ENCODE data around the gene MYO1E.
"Not testable (repeated sequence)": the region's sequence is repeated elsewhere in the genome, so short reads cannot be mapped to it uniquely, and the experiment has no call there.

The MYO1E gene

DNA sequence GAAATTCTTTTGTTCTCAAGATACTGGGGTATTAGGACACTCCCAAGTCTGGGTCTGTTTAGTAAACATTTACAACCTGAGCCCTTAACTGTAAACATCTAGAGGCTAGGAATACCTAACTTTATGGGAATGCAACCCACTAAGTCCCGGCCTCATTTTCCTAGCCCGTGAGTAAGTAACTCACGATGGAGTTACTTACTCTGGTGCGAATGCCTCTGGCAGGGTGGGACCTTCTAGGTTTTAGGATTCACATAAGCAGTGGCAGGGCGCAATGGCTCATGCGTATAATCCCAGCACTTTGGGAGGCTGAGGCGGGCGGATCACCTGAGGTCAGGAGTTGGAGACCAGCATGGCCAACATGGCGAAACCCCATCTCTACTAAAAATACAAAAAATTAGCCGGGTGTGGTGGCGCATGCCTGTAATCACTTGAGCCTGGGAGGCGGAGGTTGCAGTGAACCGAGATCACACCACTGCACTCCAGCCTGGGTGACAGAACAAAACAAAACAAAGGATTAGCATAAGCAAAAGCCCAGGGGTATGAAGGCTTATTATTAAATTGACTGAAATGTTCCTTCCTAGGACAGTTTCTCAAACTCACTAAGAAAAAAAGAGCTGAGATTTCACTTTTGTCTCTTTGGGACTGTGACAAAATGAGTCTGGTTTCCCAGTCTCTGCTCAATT, 14.7 kb upstream of the MYO1E start:
- not testable (repeated sequence) for DNase-seq (ENCODE audit: low spot score)

DNA sequence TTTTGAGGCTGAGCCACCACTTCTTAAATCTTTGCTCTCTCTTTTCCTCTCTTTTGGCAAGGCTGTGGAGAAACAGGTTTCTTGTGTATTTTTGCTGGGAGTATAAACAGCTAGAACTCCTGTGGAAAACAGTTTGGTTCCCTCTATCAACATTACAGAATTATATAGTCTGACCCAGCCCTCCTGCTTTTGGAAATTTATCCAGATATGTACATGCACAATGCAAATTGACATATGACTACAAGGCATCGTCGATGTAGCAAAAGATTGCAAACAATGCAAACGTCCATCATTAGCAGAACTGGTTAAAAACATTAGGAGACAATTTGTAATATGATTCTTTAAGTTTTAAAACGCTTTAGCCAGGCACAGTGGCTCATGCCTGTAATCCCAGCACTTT, 12.5 kb upstream of the MYO1E start:
- DNase-seq (ENCODE audit: low spot score): no peak

GRCh38 chr15:59384507-59384906, 11.8 kb upstream of the MYO1E start:
- DNase-seq (ENCODE audit: low spot score): no peak

GRCh38 chr15:59380902-59381610, 8.4 kb upstream of the MYO1E start:
- no peak for DNase-seq (ENCODE audit: low spot score)

GRCh38 chr15:59379531-59379930, 6.9 kb upstream of the MYO1E start:
- DNase-seq (ENCODE audit: low spot score): no peak

- no peak for DNase-seq (ENCODE audit: low spot score)
Measured at GRCh38 chr15:59378855-59379254, 6.2 kb upstream of the MYO1E start.

DNA sequence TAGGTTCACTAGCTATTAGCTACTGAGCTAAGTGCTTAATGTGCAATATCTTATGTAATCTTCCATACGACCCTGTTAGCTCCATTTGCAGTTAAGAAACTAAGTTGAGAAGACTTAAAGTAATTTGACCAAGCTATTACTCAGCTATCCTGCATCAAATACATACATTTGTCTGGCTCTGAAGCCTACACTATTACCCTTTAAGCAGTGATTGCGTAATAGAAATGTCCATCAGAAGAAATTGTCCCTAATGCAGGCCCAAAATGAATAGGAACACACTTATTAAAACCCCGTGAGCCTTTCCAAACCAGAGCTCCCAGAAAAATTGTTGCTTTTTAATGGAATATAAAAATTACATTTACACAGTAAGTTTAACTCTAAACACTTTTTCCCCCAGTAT, 5.3 kb upstream of the MYO1E start:
- no peak for DNase-seq (ENCODE audit: low spot score)

GRCh38 chr15:59376733-59377132, 4.1 kb upstream of the MYO1E start:
- DNase-seq (ENCODE audit: low spot score): no peak

- no peak for DNase-seq (ENCODE audit: low spot score)
Measured at GRCh38 chr15:59373215-59373614, 544 bp upstream of the MYO1E start.

DNA sequence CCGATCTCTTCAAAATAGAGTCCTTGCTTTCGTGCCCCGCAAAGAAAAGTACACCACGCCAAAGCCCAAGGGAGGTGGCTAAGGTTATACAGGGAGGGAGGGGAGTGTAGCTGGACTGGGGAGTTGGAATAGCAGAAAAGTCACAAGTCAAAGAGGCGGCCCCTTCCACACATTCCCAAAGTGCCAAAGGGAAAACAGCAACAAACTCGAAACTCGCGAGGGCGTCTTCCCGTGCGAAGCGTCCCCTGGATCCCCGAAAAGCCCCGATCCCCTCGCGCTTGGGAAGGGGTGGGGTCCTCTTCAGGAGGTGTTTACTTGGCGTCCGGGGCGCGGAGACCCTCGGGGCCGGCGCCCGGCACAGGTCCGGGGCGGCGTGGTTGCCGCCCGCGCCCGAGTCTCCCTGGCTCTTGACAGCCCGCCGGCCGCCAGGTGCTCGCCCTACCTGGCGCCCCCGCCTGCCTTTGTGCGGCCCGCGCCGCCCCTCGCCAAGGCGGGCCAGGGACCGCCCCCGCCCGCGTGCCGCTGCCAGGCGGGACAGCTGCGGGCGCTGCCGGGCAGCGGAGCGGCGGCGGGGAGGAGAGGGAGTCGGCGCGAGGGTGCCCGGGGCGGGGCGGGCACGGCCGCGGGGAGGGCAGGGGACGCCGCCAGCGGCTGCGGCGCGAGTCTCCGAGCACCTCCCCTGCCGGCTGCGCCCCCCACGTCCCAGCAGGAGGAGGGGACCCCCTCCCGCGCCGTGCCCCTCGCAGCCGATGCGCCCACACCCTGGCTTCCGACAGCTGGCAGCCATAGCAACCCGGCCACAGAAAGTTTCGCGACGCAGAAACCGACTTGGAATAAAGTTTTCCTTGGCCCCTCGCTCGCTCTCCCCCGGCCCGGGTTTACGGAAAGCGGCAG, 966 bp downstream of the MYO1E start:
- DNase-seq (ENCODE audit: low spot score): peak; percentile 54

DNA sequence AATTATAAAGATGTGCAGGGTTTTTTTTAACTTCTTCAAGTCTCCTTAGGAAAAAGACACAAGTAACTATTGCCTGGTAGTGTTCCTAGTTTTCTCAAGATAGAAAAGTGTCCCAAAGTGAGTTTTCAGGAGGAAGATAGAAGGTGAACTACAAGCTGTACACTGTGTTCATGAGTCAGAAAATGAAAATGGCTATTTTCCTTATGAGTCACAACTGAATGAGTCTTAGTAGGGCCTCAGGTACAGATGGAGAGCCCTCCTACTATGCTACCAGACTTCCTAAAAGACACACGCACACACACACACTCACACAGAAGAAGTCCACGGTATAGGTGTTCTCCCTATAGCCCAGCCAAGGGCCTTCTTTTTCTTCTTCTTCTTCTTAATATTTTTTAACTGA, 3.1 kb downstream of the MYO1E start:
- DNase-seq (ENCODE audit: low spot score): no peak

DNA sequence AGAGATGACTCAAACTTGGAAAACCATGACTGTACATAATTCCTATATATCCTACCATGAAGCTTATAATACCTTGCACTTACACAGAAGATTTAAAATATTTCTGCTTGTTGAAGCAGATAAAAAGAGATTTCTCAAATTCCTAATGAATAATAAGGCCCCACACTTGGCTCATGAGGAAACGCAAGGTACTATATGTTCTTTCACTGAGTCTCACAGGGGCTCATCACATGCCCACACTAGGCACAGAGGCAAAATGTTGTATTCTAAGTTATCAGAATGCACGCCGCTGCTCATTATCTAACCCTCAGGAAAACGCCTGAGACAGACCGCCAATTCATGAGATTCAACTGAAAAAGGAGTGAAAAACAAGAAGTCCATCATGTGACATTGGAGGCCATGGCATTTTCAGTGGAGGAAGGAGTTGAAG, 5.6 kb downstream of the MYO1E start:
- DNase-seq (ENCODE audit: low spot score): no peak

- DNase-seq (ENCODE audit: low spot score): no peak
Measured at GRCh38 chr15:59366333-59367021, 6.2 kb downstream of the MYO1E start.

DNA sequence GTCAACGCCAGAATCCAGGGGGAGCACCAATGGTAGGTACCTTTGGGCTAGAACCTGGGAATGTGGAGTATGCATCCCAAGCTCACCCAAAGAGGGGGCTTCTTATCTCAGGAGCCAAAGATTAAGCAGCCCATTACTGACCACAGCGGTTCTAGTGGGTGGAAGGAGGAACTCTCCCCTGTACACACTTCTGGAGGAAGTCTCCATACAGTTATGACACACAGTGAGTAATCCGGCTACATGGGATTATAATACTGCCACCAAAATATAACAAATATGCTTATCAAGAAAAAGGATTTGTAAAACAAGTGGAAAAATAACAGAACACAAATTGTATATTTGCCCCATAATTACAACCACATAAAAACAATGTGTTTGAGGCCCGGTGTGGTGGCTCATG, 8.4 kb downstream of the MYO1E start:
- no peak for DNase-seq (ENCODE audit: low spot score)

- DNase-seq (ENCODE audit: low spot score): no peak
Measured at GRCh38 chr15:59362331-59362730, 10.3 kb downstream of the MYO1E start.

- DNase-seq (ENCODE audit: low spot score): no peak
Measured at GRCh38 chr15:59360896-59361295, 11.8 kb downstream of the MYO1E start.

GRCh38 chr15:59360305-59360704, 12.4 kb downstream of the MYO1E start:
- DNase-seq (ENCODE audit: low spot score): no peak

DNA sequence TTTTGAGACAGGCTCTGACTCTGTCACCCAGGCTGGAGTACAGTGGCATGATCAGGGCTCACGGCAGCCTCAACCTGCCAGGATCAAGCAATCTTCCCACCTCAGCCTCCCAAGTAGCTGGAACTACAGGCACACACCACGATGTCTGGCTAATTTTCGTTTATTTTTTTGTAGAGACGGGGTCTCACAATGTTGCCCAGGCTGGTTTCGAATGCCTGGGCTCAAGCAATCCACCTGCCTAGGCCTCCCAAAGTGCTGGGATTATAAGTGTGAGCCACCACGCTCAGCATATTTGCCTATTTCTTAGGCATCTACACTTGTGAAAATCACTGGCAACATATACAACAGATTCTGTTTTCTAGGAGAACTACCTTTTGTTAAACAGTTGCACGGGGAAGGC, 16.9 kb downstream of the MYO1E start:
- no peak for DNase-seq (ENCODE audit: low spot score)

- no peak for DNase-seq (ENCODE audit: low spot score)
Measured at GRCh38 chr15:59354417-59355031, 18.1 kb downstream of the MYO1E start.

DNA sequence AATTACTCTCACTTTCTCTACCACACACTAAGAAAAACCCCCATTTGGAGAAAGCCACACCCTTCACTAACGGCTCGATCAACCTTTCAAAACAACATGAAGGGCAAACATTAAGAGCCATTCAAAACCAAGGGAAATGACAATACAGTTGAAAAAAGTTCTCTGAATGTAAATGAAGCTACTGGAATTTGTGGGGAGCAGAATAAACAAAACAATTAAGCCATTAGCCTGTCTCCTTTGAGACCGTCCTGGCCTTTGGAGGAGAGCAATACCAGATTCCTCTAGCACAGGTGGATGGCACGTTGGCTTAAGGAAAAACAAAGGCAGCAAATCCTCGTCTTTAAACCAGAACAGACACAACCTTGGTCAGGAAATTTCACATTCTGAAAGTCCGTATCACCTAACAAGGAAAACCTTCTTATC, 18.7 kb downstream of the MYO1E start:
- no peak for DNase-seq (ENCODE audit: low spot score)

GRCh38 chr15:59352683-59353082, 20.0 kb downstream of the MYO1E start:
- no peak for DNase-seq (ENCODE audit: low spot score)

- DNase-seq (ENCODE audit: low spot score): no peak
Measured at GRCh38 chr15:59352189-59352588, 20.5 kb downstream of the MYO1E start.

Data from AG08395 (cell line).